Aortic smooth muscle cell (primary cell): ENCODE results near the gene DCDC2C. TPM values are rescaled to one million over a fixed set of nuclear protein-coding genes. Genes with fewer than 3 reads are reported as not detected.

Experiments used
- total RNA-seq: library from RNA; depleted of rRNA; stranded (reverse); fragments of >200 nt; gene quantifications from 2 replicates; pipeline ENCODE4 v1.2.3, GENCODE V29; 2014

The DCDC2C gene
- not detected in 2 replicates for total RNA-seq

GRCh38 chr2:3703236-3703756 is at the start of gene DCDC2C:
DCDC2C (plus strand) TSS chr2:3703575; CDS start chr2:3703752, 177 bp downstream.

GRCh38 chr2:3657881-3658280 is 45.5 kb upstream of the DCDC2C start, which contains the start of gene ALLC:
ALLC (plus strand) TSS chr2:3658200; CDS start chr2:3671158, 12,958 bp downstream.

Other genes starting within 250 kb of the DCDC2C start
- 68.0 and 68.4 TPM in 2 replicates for gene ADI1, start 184.0 kb upstream of the DCDC2C start, total RNA-seq
- gene RNASEH1, start 145.2 kb upstream of the DCDC2C start, total RNA-seq = 36.1 and 45.0 TPM in 2 replicates
- 1,169 and 1,182 TPM in 2 replicates for gene RPS7, start 128.3 kb upstream of the DCDC2C start, total RNA-seq
- 0.31 and 0.92 TPM in 2 replicates for gene COLEC11, start 108.5 kb upstream of the DCDC2C start, total RNA-seq
- gene ALLC, start 45.4 kb upstream of the DCDC2C start, total RNA-seq = not detected in 2 replicates